Activated naive CD4-positive, alpha-beta T cell treated with Interleukin-2 at 50 U/mL for 16 hours (primary cell): Measurements from ENCODE around the gene MAP4.

Source experiments
- DNase-seq: peaks from one replicate; pipeline ENCODE4 v3.0.0-alpha.2; 2020

Gene MAP4

DNA sequence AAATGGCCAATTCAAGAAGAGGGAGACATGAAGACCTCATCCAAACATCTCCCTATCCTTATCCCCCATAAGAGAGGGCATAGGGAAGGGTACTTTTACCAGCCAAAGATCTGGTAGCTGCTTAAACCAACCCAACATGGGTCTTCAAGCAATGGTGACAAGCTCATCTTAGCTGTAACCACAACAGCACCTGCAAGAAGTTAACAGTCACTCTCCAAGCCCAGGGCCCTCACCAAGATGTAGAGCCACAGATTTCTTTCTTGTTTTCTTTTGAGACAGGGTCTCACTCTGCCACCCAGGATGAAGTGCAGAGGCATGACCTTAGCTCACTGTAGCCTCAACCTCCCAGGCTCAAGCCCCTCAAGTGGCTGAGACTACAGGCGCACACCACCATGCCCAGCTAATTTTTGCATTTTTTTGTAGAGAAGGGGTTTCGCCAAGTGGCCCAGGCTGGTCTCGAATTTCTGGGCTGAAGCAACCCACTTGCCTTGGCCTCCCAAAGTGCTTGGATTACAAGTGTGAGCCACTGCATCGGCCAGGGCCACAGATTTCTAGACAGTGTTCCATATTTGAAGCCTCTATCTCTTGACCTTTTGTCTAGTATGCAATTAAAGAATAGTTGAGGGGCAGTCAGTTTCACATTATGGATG, 156.1 kb downstream of the MAP4 start:
- DNase-seq: no peak

DNA sequence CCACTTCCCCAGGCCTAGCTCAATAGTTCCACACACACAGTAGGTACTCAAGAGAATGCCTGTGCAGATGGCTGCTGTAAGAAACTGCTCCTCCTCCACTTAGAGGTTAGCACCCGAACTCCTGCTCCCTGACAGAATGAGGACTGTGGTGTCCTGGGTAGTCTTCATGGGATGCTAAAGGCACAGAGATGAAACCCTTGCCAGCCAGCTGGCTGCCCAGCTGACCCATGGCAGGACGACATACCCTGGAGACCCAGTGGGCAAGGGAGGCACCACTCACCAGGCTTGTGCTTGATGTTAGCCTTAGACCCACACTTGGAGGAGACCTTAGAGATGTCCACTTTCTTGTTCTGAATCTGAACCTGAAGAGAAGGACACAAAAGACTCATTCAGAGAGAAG, 159.1 kb downstream of the MAP4 start:
- DNase-seq: no peak

DNA sequence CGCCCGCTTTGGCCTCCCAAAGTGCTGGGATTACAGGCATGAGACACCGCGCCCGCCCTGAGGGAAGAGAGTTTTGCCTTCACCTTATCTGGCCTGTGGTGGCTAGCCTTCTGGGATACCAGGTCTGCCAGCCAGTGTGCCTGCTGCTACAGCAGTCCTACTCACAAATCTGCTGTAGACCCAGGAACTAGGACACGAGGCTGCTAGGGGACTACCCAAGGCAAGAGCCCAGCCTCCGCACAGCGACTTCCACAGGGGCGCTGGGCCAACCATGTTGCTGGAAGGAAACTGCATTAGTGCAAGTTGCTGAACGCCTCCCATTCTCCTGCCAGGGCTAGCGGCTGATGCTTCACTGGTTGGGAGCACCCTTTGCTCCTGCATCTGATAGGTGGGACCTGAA, 159.5 kb downstream of the MAP4 start:
- no peak for DNase-seq

DNA sequence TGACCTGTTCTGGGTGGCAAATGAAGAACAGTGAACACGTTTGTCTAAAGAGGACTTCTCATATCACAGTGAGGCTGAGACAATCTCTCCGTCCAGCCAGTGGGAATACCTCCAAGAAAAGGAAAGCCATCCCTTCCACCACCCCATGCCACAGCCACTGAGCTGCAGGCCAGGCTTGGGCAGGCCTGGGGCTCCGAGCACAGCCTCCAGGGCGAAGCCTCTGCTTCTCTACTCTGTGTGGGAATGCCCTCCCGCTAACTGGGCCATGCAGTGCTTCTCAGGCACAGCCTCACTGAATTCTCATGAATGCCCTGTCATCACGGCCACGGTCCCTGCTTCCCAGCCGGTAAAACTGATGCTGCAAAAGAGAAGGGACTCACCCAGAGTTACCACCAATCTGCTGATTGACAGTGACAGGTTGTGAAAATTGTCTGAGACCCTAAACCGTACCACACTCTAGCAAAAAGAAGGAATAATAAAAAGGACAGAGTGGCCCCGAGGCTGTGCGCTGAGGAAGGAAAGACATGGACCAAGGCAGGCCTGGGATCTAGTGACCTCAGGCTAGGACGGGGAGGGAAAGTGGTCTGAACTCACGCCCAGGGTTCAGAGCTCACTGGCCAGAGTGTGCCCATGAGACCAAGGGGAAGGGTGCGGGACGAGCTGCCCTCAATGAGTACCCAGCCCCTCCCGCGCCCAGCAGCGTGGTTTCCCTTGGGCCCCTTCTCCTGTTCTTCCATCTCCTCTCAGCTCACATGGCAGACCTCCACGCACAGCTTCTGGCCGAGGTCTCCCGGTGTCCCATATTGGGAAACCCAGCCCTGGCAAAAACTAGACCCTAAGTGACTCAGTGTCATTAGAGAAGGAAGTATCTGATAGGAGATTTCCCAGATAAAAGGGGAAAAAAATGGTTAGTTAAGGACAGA, 160.5 kb downstream of the MAP4 start:
- no peak for DNase-seq

DNA sequence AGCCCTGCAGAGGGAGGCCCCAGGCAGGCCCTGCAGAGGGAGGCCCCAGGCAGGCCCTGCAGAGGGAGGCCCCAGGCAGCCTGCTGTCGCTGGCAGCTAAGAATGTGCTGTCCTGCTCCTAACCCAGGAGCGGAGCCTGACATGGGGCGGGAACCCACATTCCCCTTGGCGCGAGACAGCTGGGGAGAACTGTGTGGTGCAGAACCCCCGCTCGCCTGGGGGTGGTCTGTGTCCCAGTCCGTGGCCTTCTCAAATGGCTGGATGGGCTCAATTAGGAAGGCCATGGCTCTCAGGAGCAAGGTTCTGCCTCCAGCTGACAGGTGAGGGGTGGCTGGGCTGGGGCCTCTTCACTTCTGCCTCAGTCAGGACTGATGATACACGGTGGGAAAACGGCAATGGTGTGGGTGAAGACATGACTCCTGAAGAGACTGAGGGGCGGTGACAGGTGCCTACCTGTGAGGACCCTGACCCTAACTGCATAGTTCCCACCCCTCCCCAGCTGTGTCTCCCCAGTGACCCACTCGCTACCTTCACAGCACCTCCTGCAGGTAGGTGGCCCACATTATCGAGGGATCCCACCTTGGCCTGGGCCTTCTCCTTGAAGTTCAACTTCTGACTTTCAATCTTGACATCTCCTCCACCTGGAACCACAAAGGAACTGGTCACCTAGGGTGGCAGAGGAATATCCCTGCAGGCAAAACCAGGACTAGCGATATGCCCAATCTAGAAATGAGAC, 161.3 kb downstream of the MAP4 start:
- DNase-seq: no peak

DNA sequence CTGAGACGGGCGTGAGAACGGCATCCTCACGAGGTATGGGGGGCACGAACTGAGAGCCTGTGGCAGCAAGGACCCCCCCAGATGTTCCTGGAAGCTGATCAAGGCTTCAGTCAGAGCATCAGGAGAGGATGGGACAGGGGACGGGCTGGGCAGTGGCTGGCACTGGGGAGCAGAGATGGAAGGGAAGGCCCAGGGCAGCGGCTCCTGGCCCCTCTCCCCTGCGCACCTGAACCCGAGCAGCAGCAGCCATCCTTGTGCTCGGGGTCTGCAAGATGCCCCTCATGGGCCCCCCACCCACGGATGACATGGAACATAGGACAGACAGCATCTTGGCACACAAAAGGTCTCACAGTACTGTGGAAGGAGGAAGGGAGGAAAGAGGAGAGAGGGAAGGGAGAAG, 161.9 kb downstream of the MAP4 start:
- DNase-seq: no peak

DNA sequence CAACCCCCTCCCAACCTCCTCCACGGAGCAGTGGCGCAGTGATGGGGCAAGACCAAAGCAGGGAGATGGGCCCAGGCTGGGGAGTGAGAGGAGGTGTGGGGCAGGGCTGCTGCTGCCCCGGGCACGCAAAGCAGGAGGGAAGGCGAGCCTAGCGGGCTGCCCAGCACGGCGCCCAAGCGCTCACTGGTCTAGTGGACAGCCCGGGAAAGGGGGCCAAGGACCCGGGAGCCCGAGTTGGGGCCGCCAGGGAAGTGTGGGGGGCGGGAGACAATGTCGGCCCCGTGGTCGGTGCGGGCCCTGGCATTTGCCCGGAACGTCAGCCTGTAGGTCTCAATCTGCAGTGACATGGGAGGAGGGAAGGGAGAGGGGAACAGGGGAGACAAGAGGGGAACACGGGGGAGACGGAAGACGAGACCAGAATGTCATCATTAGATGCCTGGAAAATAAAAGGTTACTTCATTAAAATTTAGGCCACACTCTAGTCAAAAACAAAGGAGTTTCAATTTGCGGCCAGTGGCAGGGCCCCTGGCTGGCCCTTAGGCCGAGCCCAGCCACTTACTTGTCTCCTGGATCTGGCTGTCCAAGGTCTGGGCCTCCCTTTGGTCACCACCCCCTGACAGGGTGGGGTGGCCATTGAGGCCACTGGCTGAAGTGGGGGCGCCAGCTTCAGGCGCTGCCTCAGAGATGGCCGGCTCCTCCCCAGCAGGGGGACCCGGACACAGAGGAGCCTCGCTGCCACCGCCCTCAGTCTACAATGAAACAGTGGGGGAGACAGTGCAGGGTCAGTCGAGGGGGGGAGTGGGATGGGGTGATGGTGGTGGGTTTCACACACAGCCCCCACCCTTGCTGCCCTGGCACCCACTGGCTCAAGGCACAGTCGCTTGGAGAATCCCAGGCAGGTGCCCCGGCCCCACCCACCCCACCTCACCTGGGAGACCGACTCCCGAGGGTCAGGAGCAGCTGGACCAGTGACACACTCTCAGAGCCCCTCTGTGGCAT, 163.3 kb downstream of the MAP4 start:
- DNase-seq: no peak

DNA sequence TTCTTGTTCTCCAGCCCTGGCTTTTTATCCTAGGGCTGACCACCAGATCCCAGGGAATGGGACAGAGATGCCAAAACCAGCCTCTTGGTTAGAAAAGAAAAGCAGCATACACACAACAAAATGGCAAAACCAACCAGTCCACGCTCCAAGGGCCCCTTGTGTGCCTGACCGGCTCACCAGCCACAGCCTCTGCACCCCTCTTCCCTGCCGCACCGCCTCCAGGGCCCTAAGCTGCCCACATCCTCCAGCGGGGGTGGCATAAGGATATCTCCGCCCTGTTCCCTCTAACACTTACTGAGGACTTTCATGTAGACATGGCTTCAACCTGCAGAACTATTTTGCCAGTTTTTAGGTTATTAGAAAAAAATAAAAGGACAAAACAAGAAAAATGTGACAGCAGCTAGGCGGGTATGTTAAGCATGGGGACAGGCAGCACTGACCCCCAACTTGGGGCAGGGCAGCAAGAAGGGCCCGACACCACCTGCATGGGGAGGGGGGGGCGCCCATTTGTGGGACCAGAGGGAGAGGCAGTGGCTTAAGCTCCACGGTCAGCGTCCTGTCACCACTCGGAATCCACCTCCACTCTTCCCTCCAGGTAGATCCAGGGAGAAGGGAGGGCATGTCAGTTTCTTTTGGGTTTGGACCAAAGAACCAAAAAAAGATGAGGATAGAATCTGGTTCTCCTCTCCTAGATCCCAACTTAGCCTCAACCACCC, 164.2 kb downstream of the MAP4 start:
- DNase-seq: no peak

DNA sequence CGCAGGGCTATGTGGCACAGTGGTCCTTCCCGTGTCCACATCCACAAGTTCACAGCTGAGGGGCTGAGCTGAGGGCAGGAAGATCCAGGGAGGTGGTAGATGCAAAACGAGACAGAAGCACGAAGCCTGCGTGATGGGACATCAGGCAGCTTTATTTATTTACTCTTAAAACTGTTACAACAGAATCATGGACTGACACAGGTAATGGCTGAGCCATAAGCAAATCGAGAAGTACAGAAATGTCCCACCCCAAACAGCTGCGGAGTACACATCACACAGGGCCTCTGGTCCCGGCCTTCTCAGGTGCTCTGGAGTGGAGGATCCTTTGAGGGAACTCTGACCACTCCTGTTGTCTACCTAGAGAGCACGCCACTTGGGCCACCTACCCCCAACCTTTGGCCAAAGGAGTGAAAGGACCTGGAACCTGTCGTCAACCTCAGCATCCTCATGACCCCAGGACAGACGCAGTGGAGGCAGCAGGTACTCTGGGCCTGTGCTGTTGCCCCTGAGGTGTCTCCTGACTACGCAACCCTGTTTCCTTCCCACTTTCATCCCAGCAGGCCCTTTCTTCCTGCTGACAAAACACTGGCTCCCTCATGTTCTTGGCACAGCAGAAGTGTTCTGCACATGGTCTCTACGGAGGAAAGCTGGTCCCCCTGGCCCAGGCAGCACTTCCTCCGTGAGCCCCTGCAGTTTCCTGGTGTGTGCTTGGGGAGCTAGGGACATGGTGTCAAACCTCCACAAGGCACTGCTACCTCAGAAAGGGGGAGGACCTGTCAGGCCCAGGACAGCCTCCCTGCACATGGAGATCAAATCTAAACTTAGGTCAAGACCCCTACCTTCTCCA, 165.4 kb downstream of the MAP4 start:
- no peak for DNase-seq

DNA sequence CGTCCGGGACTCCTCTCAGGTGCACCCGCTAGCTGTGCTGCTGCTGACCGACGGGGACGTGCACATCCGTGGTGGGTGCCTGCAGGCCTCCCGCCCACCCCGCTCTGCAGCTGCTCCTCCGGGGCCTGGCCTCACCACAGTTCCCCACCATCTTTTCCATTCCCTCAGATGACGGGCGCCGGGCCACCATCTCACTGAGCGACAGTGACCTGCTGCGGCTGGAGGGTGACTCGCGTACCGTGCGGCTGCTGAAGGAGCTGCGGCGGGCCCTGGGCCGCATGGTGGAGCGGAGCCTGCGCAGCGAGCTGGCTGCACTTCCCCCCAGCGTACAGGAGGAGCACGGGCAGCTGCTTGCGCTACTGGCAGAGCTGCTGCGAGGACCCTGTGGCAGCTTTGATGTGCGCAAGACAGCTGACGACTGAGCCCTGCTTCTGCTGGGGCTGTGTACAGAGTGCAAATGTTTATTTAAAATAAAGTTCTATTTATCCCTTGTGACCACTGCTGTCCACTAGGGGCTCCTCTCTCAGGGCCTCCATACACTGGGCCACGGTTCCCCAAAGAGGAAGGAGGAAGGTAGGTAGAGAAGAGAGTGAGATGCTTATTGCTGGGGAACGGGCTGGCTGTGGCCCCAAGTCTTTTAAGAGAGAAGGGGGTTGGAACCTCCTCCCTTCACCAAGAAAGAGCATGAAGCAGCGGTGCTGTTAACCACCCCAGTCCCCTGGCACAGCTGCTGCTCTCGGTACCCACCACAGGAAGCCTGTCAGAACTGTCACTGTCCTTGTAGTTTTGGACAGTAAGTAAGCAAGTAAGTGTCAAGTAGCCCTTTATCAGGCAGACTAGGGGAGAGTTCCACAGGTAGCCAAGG, 166.3 kb downstream of the MAP4 start:
- no peak for DNase-seq

DNA sequence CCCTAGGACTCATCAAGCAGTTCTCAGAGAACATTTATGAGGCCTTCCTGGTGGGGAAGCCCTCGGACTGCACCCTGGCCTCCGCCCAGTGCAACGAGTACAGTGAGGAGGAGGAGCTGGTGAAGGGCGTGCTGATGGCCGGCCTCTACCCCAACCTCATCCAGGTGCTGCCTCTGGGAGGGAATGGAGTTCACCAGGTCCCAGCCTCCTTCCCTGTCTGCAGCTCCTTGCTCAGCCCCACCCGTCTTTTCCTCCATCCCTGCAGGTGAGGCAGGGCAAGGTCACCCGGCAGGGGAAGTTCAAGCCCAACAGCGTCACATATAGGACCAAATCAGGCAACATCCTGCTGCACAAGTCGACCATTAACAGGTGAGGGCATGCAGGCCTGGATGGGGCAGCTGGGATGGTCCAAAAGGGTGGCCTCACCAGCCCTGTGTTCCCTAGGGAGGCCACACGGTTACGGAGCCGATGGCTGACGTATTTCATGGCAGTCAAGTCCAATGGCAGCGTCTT, 167.0 kb downstream of the MAP4 start:
- DNase-seq: no peak

DNA sequence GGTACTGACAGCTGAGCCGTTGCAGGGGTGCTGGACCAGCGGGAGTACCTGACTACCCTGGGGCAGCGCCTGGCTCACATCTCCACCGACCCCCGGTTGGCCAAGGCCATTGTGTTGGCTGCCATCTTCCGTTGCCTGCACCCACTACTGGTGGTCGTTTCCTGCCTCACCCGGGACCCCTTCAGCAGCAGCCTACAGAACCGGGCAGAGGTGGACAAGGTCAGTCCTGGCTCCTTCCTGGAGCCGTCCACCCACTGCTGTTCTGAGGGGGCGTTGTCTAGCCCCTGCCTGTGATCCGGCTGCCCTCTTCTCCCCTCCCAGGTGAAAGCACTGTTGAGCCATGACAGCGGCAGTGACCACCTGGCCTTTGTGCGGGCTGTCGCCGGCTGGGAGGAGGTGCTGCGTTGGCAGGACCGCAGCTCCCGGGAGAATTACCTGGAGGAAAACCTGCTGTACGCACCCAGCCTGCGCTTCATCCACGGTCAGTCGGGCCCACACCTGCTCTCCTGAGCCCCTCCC, 167.6 kb downstream of the MAP4 start:
- DNase-seq: no peak

DNA sequence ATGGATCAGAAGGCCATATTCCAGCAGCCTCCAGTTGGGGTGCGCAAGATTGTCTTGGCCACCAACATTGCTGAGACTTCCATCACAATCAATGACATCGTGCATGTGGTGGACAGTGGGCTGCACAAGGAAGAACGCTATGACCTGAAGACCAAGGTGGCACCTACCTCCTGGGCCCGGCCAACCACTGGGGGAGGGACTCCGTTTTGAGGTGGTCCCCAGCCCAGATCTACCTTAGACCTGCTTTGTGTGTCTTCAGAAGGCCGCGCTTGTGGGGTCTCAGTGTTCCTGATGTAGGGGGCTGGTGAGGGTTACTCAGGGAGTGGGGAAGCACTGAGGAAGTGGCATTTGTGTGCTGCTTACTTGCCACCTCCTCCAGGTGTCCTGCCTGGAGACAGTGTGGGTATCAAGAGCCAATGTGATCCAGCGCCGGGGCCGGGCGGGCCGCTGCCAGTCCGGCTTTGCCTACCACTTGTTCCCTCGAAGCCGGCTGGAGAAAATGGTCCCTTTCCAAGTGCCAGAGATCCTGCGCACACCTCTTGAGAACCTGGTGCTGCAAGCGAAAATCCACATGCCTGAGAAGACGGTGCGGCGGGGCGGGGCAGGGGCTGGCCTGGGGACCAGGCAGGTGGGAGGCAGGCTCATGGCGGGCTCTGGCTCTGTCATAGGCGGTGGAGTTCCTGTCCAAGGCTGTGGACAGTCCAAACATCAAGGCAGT, 168.3 kb downstream of the MAP4 start:
- no peak for DNase-seq

DNA sequence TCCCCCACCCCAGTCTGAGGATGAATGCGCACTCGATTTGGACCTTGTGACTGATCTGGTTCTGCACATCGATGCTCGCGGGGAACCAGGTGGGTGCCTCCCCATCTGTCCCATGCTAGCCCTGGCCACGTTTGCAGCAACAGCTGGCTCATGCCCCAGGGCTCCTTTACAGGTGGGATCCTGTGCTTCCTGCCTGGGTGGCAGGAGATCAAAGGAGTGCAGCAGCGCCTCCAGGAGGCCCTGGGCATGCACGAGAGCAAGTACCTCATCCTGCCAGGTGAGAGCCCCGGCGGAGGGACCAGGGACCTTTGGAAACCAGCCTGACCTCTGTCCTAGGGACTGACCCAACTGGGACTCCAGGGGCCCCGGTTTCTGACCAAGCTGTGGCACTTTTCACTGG, 169.0 kb downstream of the MAP4 start:
- no peak for DNase-seq

DNA sequence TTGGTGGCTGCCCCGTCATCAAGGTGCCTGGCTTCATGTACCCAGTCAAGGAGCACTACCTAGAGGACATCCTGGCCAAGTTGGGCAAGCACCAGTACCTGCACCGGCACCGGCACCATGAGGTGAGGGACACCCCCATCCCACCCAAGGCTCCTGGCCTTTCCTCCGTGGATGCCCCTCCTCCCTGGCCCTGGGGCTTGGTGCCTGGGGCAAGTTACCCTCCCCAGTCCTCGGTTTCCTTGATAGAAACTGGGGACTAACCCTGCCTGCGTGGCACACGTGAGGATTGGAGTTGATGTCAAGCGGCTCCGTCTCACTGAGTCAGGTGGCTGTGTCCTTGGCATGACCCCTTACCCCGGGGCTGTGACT, 169.4 kb downstream of the MAP4 start:
- no peak for DNase-seq

DNA sequence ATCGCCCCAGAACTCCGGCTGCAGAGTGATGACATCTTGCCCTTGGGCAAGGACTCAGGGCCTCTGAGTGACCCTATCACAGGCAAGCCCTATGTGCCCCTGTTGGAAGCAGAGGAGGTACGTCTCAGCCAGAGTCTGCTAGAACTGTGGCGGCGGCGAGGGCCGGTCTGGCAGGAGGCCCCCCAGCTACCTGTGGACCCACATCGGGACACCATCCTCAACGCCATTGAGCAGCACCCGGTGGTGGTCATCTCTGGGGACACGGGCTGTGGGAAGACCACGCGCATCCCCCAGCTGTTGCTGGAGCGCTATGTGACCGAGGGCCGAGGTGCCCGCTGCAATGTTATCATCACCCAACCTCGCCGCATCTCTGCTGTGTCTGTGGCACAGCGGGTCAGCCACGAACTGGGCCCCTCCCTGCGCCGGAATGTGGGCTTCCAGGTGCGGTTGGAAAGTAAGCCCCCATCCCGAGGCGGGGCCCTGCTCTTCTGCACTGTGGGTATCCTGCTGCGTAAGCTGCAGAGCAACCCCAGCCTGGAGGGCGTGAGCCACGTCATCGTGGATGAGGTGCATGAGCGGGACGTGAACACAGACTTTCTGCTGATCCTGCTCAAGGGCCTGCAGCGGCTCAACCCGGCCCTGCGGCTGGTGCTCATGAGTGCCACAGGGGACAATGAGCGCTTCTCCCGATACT, 169.9 kb downstream of the MAP4 start:
- no peak for DNase-seq

DNA sequence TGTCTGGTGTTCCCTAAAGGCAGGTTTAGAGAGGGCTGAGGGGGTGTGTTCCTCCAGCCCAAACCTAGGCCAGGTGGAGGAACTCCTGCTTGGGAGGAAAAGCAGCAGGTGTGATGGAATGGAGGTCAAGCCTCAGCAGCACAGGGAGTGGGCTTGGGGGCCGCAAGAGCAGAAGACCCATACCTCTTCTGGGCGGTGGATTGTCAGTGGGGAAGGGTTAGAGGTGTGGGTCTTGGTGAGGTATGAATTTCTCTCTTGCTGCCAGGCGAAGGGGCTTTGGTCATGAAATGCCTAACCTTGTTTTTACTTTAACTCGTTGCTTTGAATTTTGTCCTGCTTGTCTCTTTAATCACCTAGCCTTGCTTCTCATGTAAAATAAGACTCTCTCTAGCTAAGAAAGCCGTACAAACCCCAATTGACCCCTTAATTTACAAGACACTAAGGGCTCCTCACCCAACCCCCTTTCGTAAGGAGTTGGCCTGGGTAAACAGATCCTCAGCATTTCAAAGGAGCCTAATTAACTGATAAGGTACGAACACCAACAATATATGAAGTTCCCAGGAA, 174.3 kb downstream of the MAP4 start:
- no peak for DNase-seq

DNA sequence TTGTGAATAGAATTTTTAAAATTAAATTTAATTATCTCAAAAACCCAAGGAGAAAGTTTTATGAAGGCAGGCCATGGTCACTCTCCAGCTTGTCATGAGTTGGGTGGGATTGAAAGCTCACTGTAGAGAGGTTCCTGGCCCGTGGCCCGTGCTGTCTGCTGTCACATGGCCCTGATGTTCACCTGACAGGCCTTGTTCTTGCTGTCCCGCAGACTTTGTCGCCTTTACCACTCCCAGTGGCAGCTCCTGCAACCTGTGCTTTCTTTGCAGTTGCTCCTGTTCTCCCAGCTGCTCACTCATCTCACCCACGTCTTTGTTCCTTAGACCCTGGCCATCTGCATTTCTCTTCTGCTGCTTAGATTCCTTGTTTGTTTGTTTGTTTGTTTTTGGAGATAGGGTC, 177.7 kb downstream of the MAP4 start:
- no peak for DNase-seq
